Naive thymus-derived CD8-positive, alpha-beta T cell (primary cell): ENCODE measurements around the gene CHRM5. TPM values are rescaled to one million over a fixed set of nuclear protein-coding genes. Genes with fewer than 3 reads are reported as not detected.
A peak's percentile ranks its signal among the peaks of the same experiment; 100 is the strongest.

ENCODE experiments used
- ATAC-seq, 2 donors: fragments of 150-1000 bp; cut with Tn5 transposase in 1 of 2; sonication (Bioruptor Pico), chemical (Tn5 transposase) in 1 of 2; 1 replicate in 1 of 2; 2 replicates in 1 of 2; pipeline ENCODE4 v1.10.0; 2021; ENCODE audit warnings: mild to moderate bottlenecking in 2 of 2, moderate library complexity in 2 of 2
- POLR2A ChIA-PET: fragments of 350-600 bp; sonication (Branson Sonifier 250); formaldehyde crosslinking; loops from one replicate; lab custom pipeline; 2021; ENCODE audit warnings: antibody characterized with exemption; lab: Charles Lee
- DNase-seq, 10 donors: peaks; one replicate each; pipeline versions ENCODE4 v3.0.0 to v3.0.0-alpha.2; 2020 to 2022
- H3K27ac Mint-ChIP-seq, 10 donors: one replicate each; pipeline ENCODE4 v1.8.0; 2020 to 2022; ENCODE audit warnings: mild to moderate bottlenecking in 10 of 10, mixed read lengths in 10 of 10, moderate library complexity in 4 of 10, inconsistent platforms in 1 of 10
- H3K27me3 Mint-ChIP-seq, 5 donors: one replicate each; pipeline ENCODE4 v1.8.0; 2021 to 2022; ENCODE audit warnings: mixed read lengths in 5 of 5
- H3K36me3 Mint-ChIP-seq, 3 donors: one replicate each; pipeline ENCODE4 v1.8.0; 2020 to 2022; ENCODE audit warnings: mixed read lengths in 3 of 3, mild to moderate bottlenecking in 2 of 3, inconsistent platforms in 1 of 3
- H3K4me1 Mint-ChIP-seq, 4 donors: one replicate each; pipeline ENCODE4 v1.8.0; 2021 to 2022; ENCODE audit warnings: mixed read lengths in 4 of 4
- H3K4me3 Mint-ChIP-seq, 10 donors: one replicate each; pipeline ENCODE4 v1.8.0; 2020 to 2022; ENCODE audit warnings: mild to moderate bottlenecking in 10 of 10, mixed read lengths in 10 of 10, moderate library complexity in 6 of 10, inconsistent platforms in 1 of 10
- H3K9me3 Mint-ChIP-seq, 9 donors: one replicate each; pipeline ENCODE4 v1.8.0; 2020 to 2022; ENCODE audit warnings: mixed read lengths in 9 of 9, mild to moderate bottlenecking in 3 of 9, inconsistent platforms in 1 of 9, moderate library complexity in 1 of 9
- polyA plus RNA-seq, 3 donors: library from polyadenylated mRNA; unstranded; fragments of 300-500 nt; fragmentation: Illumina TruSeq; gene quantifications; one replicate each; pipeline ENCODE4 v1.2.3, GENCODE V29; 2021
- total RNA-seq, 8 experiments: library from RNA in 2 of 8; stranded (reverse) in 2 of 8; gene quantifications; one replicate each; pipeline ENCODE4 v1.2.3 and lab custom pipeline; 2021 to 2026

Gene CHRM5
- total and polyA plus RNA-seq, 5 experiments from 2014 or later, result 0.02 TPM; not detected in 4

DNA sequence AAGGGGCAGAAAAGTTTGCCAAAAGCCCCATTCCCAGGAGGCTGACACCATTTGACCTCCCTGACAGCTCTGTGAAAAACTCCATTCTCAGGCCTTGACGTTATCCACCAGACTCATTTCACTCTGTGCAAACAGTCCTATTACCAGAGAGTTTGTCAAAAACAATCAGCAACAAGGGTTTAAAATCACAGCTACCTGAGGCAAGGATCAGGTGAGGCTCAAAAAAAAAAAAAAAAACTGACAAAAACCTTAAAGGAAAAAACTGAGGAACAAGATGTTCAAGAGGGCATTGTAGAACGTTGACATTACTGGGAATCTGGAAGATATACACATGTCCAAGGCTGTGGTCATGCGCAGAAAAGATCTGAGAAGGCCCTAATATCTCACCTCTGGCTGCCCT is 59.3 kb downstream of the CHRM5 start:
- Mint-ChIP-seq H3K9me3 (peaks cover 0 to 5% (median 0%) of the 10 kb centered on the region in 9 donors), H3K27ac (no peak overlapping the region), H3K4me3 (no peak overlapping the region), H3K36me3 (peaks cover 0 to 14% (median 0%) of the 10 kb centered on the region in 3 donors), H3K4me1 (no peaks in the 10 kb centered on the region), H3K27me3 (no peaks in the 10 kb centered on the region)
- ATAC-seq (no peak), DNase-seq (no peak)
- POLR2A ChIA-PET, result no interaction called here

DNA sequence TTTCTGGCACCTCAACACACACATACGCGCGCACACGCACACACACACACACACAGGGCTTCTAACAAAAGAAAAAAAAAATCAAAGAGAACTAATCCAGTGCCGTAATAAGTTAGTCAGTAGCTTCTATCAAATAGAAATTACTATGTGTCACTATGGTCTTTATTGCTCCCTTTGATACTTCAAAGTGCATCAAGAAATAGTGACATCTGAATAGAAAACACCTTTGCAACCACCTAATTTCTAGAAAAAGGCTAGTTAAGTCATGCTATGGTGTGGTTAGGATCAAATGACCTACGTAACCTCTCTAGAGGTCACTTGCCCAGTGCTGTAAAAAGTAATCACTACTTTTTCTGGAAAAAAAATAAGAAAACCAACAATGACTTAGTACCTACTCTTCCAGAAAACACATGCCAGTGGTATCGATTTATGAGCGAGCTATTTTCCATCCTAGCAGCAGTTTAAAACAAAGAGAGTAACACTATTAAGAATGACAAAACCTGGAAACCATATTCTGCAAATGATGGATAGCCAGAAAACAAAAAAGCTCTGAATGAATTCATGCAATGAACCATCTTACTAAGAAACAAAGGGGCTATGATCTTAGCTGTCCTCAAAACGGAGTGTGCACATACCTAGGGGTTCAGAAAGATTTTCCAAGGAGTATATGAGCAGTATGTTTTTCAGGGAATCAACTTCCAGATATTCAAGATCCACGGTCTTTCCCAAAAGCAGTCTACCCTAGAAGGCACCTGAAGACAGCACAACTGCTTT is 63.9 kb downstream of the CHRM5 start:
- Mint-ChIP-seq H3K36me3 (peaks cover 0 to 12% (median 0%) of the 10 kb centered on the region in 3 donors), H3K27me3 (no peaks in the 10 kb centered on the region), H3K9me3 (peaks cover 0 to 5% (median 0%) of the 10 kb centered on the region in 9 donors), H3K4me3 (no peak overlapping the region), H3K4me1 (peaks cover 0 to 2% (median 0%) of the 10 kb centered on the region in 4 donors), H3K27ac (no peak overlapping the region)
- ATAC-seq, result no peak
- POLR2A ChIA-PET, result no interaction called here
- no peak for DNase-seq

DNA sequence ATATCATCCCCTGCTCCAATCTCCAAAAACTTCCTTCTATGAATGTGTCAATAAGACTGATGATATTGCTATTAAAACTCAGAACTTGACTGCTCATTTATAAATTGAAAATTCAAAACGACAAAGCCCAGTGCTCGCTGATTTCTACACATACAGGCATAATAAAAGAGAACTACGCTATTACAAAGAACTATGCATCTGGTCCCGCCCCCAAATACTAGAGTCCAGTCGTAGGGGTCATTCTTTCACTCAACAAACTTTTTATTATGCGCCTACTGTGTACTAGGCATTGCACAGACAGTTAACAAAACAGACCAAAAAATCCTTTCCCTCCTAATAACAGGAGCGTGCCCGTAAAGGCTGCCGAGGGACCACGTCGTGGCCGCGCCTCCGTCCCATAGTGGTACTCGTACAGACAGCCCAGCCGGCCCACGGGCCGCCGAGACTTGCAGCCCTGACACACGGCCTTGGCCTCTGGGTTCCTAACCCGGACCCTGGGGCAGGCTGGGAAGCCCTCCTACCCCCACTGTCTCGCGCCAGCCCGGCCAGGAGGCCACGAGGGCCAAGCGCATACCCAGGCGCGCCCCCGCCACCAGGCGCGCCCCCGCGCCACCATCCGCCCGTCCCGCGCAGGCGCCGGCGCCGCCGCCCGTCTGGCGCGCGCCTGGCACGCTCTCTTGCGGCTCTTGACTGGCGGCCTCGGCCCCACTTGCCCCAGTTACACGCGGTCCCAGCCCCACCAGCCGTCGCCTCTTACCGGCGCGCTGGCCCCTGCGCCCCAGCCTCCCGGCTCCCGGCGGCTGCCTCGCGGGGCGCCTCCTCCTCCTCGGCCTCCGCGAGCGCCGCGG is 70.0 kb downstream of the CHRM5 start:
- Mint-ChIP-seq H3K4me1 (peaks cover 11 to 21% (median 18%) of the 10 kb centered on the region in 4 donors), H3K27ac (peak overlapping the region; percentile 71 to 98 (median 95)), H3K27me3 (no peaks in the 10 kb centered on the region), H3K36me3 (no peaks in the 10 kb centered on the region), H3K4me3 (peak overlapping the region; percentile 89 to 98 (median 94)), H3K9me3 (no peaks in the 10 kb centered on the region)
- DNase-seq, result peak in 9 of 10 donors; percentile 52 to 80 (median 65)
- POLR2A ChIA-PET, result interaction anchor here (0.6 to 2.8 kb wide), 6 partner anchors 23 to 950 kb away, joined by 3 to 19 read pairs (median 4); partner anchors contain the start of genes EMC7, KATNBL1, PGBD4 and ZNF770
- ATAC-seq, result peak; percentile 82 to 83

DNA sequence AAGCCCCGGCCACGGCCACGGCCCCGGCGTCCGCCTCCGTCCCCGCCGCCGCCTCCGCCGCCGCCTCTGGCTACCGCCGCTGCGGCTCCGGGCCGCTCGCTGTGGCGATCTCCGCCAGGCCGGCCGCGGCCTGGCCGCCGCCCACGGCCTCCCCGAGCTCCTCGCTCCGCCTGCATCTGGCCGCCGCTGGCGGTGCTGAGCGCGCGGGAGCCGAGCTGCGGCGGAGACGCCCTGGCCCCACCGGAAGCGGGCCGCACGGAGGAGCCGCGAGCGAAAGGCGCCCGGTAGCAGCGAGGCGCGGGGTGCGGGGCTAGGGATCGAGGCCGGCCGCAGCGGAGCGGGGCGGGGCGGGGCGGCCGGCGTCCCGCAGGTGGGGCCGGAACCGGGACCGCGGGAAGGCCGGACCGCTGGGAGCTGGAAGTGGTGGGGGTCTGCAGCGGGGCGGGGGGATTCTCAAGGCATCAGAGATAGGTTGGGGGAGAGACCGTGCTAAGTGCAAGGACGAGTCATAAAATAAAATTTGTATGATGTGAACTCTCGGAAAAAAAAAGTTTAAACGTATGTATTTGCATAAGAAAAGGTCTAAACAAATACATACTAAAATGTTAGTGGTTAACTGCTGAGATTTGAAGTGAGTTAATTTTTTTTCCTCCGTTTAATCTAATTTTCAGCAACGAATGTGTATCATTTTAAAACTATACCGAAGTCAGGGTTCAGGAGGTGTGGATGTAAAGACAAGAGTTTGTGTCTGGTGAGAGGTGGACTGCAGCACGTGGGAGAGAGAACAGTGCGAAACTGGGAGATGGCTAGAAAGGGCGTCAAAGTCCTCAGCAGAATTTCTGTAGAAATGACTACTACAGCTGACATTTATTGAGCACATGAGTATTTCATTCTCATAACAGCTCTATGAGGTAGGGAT is 70.8 kb downstream of the CHRM5 start, which contains the start of gene AVEN:
AVEN (minus strand) TSS at position 334 of the 919 bp plus-strand sequence; CDS start at position 176, 158 bp downstream.
- H3K4me1 Mint-ChIP-seq, result peaks cover 11 to 21% (median 18%) of the 10 kb centered on the region in 4 donors
- ATAC-seq (peak; percentile 78 to 80), DNase-seq (peak; percentile 17 to 75 (median 56))
- POLR2A ChIA-PET, result interaction anchor here (0.6 to 2.8 kb wide), 9 partner anchors 22 to 949 kb away, joined by 3 to 19 read pairs (median 5); partner anchors contain the start of genes EMC4, EMC7, KATNBL1 and PGBD4
- peak within 1 kb of the TSS; percentile 89 to 98 (median 95) for H3K27ac Mint-ChIP-seq
- H3K9me3 Mint-ChIP-seq, result no peaks in the 10 kb centered on the region
- H3K27me3 Mint-ChIP-seq, result no peaks in the 10 kb centered on the region
- H3K36me3 Mint-ChIP-seq, result no peaks in the 10 kb centered on the region
- peak within 1 kb of the TSS; percentile 89 to 98 (median 94) for H3K4me3 Mint-ChIP-seq

DNA sequence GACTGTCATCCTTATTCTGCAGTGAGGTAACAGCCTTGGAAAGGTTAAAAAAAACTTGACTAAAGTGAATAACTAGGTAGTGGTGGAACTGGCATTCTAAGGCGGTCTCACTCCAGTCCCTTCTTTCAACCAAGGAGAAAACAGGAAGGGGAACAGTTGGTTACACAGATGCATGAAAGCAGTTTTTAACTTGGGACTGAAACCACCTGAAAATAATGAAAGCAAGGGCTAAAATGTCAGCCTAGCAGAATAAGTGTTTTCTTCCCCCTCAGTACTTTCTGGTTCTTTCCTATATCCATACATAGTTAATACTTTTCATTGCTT is 71.5 kb downstream of the CHRM5 start:
- H3K9me3 Mint-ChIP-seq, result no peaks in the 10 kb centered on the region
- peaks cover 11 to 21% (median 18%) of the 10 kb centered on the region in 4 donors for H3K4me1 Mint-ChIP-seq
- peak overlapping the region; percentile 83 to 95 (median 92) for H3K27ac Mint-ChIP-seq
- DNase-seq, result no peak
- H3K27me3 Mint-ChIP-seq, result no peaks in the 10 kb centered on the region
- ATAC-seq, result no peak
- POLR2A ChIA-PET, result interaction anchor here (1.3 to 2.8 kb wide), 4 partner anchors 21 to 170 kb away, joined by 5 to 19 read pairs (median 6); partner anchors contain the start of genes EMC7, KATNBL1 and PGBD4
- H3K4me3 Mint-ChIP-seq, result peak overlapping the region; percentile 83 to 94 (median 90)
- H3K36me3 Mint-ChIP-seq, result no peaks in the 10 kb centered on the region

DNA sequence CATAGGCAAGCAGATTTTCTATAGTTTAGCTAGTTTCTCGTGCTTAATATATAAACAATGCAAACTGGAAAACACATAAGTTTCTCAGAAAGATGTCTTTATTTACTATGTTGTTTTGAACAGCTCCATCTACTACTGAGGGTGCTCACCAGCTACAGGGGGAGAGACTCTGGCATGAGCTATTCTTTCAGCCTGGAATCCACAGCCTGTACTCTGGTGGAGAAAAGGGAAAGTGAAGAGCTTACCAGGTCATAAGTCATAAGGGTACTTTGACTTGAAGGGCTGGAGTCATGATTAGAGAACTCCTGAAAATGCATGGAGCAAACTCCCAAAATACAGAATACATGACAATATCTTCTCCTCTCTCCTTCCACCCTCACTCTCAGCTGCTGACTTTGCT is 75.1 kb downstream of the CHRM5 start:
- no peak overlapping the region for H3K4me3 Mint-ChIP-seq
- no peaks in the 10 kb centered on the region for H3K36me3 Mint-ChIP-seq
- ATAC-seq (no peak), DNase-seq (no peak)
- no peaks in the 10 kb centered on the region for H3K9me3 Mint-ChIP-seq
- H3K4me1 Mint-ChIP-seq, result peaks cover 9 to 15% (median 12%) of the 10 kb centered on the region in 4 donors
- no peaks in the 10 kb centered on the region for H3K27me3 Mint-ChIP-seq
- POLR2A ChIA-PET, result interaction anchor here (0.8 kb wide), 1 partner anchor 294 kb away, joined by 3 read pairs; the partner anchor contains the start of gene SLC12A6
- peak overlapping the region in 1 of 10 donors; percentile 9 for H3K27ac Mint-ChIP-seq

DNA sequence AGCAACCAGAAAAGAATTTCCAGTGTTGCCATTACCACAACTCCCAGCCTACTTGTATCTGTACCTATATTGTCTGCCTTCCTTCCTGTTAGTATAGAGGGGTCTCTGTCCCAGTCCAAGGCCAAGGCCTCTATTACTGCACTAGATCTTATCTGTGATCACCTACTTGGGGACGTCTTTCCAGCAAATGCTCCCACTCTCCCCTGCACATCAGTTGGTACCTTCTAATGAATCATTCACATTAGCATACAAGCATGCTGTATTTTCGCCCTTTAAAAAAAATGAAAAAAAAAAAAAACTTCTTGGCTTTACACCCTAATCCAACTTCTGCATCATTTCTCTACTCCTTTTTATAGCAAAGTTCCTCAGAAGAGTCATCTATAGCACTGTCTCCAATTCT is 75.5 kb downstream of the CHRM5 start:
- no peaks in the 10 kb centered on the region for H3K36me3 Mint-ChIP-seq
- POLR2A ChIA-PET, result interaction anchor here (0.8 kb wide), 1 partner anchor 294 kb away, joined by 3 read pairs; the partner anchor contains the start of gene SLC12A6
- H3K27ac Mint-ChIP-seq, result no peak overlapping the region
- H3K4me3 Mint-ChIP-seq, result no peak overlapping the region
- no peaks in the 10 kb centered on the region for H3K27me3 Mint-ChIP-seq
- DNase-seq (no peak), ATAC-seq (no peak)
- peaks cover 0 to 4% (median 0%) of the 10 kb centered on the region in 9 donors for H3K9me3 Mint-ChIP-seq
- H3K4me1 Mint-ChIP-seq, result peaks cover 9 to 15% (median 12%) of the 10 kb centered on the region in 4 donors

DNA sequence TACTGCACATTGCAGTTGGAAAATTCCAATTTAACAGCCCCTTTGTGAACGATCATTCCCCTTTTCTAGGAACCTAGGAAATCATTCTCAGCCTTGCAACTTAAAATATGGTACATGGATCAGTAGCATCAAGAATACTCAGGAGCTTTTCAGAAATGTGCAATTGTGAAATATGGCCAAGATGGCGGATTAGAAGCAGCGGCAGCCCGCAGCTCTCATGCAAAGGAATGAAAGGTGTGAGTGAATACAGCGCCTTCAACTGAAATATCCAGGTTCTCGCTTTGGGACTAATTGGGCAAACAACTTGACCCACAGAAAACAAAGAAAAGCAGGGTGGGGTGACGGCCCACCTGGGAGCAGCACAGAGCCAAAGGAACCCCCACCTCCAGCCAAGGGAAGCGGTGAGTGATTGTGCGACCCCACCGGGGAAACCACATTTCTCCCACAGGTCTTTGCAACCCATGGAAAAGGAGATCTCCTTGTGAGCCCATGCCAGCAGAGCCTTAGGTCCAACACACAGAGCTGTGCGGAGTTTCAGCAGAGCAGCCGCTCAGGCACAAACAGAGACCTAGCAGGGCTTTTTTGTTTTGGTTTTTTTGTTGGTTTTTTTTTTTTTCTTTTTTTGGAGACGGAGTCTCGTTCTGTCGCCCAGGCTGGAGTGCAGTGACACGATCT is 78.3 kb downstream of the CHRM5 start:
- Mint-ChIP-seq H3K9me3 (peaks cover 7 to 28% (median 23%) of the 10 kb centered on the region in 9 donors), H3K4me3 (no peak overlapping the region), H3K27ac (no peak overlapping the region), H3K36me3 (peaks cover 10 to 21% (median 18%) of the 10 kb centered on the region in 3 donors), H3K4me1 (no peaks in the 10 kb centered on the region), H3K27me3 (peaks cover 0 to 5% (median 0%) of the 10 kb centered on the region in 5 donors)
- no peak for ATAC-seq
- POLR2A ChIA-PET, result no interaction called here
- no peak for DNase-seq

DNA sequence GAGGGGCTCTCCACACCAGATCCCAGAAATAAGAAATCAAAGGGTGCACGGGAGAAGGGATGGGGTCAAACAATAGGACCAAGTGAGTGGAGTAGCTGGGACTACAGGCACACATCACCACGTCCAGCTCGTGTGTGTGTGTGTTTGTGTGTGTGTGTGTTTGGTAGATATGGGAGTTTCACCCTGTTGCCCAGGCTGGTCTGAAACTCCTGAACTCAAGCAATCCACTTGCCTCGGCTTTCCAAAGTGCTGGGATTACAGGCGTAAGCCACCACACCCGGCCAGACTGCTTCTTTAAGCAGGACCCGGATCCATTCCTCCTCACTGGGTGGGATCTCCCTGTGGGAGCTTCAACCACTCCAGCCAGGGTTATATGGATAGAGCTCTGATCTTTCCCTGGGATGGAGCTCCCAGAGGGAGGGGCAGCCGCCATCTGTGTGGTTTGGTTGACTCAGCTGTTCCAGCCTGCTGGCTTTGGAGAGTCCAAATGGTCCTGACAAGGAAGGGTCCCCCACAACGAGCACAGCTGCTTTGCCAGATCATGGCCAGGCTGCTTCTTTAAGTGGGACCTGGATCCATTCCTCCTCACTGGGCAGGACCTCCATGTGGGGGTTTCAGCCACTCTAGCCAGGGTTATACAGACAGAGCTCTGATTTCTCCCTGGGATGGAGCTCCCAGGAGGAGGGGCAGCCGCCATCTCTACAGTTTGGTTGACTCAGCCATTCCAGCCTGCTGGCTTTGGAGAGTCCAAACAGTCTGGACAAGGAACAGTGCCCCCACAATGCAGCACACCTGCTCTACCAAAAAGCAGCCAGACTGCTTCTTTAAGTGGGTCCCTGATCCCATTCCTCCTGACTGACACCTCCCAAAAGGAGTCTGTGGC is 79.8 kb downstream of the CHRM5 start:
- POLR2A ChIA-PET, result interaction anchor here (0.6 kb wide), 1 partner anchor 294 kb away, joined by 4 read pairs; no protein-coding TSS in a partner anchor
- Mint-ChIP-seq H3K4me1 (no peaks in the 10 kb centered on the region), H3K27ac (peak overlapping the region in 1 of 10 donors; percentile 12)

DNA sequence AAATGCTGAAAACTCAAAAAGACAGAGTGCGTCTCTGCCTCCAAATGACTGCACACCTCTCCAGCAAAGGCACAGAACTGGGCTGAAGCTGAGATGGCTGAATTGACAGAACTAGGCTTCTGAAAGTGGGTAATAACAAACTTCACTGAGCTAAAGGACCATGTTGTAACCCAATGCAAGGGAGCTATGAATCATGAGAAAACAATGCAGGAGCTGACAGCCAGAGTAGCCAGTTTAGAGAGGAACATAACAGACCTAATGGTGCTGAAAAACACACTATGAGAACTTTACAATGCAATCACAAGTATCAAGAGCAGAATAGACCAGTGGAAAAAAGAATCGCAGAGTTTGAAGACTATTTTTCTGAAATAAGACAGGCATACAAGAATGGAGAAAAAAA is 80.8 kb downstream of the CHRM5 start:
- Mint-ChIP-seq H3K4me3 (no peak overlapping the region), H3K27me3 (peaks cover 0 to 5% (median 0%) of the 10 kb centered on the region in 5 donors), H3K36me3 (peaks cover 10 to 24% (median 21%) of the 10 kb centered on the region in 3 donors), H3K9me3 (peaks cover 7 to 35% (median 28%) of the 10 kb centered on the region in 9 donors), H3K4me1 (no peaks in the 10 kb centered on the region), H3K27ac (no peak overlapping the region)
- DNase-seq, result no peak
- ATAC-seq, result no peak
- POLR2A ChIA-PET, result no interaction called here

More for the DNA sequence above, 79.8 kb downstream of the CHRM5 start:
- Mint-ChIP-seq H3K27me3 (peaks cover 0 to 5% (median 0%) of the 10 kb centered on the region in 5 donors), H3K4me3 (no peak overlapping the region), H3K9me3 (peaks cover 7 to 35% (median 28%) of the 10 kb centered on the region in 9 donors), H3K36me3 (peaks cover 10 to 24% (median 21%) of the 10 kb centered on the region in 3 donors)
- DNase-seq, result no peak
- no peak for ATAC-seq
